HFFc6 (cell line): ENCODE results near the gene VRK1. TPM values are rescaled to one million over a fixed set of nuclear protein-coding genes. Genes with fewer than 3 reads are reported as not detected.

Experiments used
- DNase-seq: peaks from one replicate; pipeline ENCODE4 v3.0.0-alpha.2; 2018
- H3K27ac Mint-ChIP-seq: 2 replicates; pipeline ENCODE4 v1.8.0; 2020; ENCODE audit warnings: mild to moderate bottlenecking, mixed read lengths
- H3K27me3 Mint-ChIP-seq: 2 replicates; pipeline ENCODE4 v1.8.0; 2021; ENCODE audit warnings: mild to moderate bottlenecking, moderate library complexity, mixed read lengths; ENCODE audit not compliant: insufficient read depth
- H3K36me3 Mint-ChIP-seq: 2 replicates; pipeline ENCODE4 v1.8.0; 2021; ENCODE audit warnings: low read depth, mixed read lengths
- H3K4me1 Mint-ChIP-seq: 2 replicates; pipeline ENCODE4 v1.8.0; 2020; ENCODE audit warnings: low read depth, mixed read lengths
- H3K4me3 Mint-ChIP-seq: 2 replicates; pipeline ENCODE4 v1.8.0; 2020; ENCODE audit warnings: mild to moderate bottlenecking, moderate library complexity, mixed read lengths
- H3K9me3 Mint-ChIP-seq: 2 replicates; pipeline ENCODE4 v1.8.0; 2020; ENCODE audit warnings: mild to moderate bottlenecking, mixed read lengths
- CTCF ChIP-seq: fragments of 200-600 bp; sonication (generic); IDR thresholded peaks from 2 replicates; pipeline ENCODE4 v1.5.0; 2021; ENCODE audit warnings: antibody characterized with exemption, mild to moderate bottlenecking
- total RNA-seq, 6 experiments: library from RNA; stranded (reverse); fragmentation: NEBNext Ultra II Directional; extraction: Animal tissue kit (Norgen Biotek cat#: 25700); gene quantifications; 2 replicates in 1 of 6; 3 replicates in 5 of 6; pipeline ENCODE4 v1.2.3, GENCODE V29; 2021

The VRK1 gene
- total RNA-seq, 6 experiments from 2014 or later: 10.1 to 19.1 (median 17.5) TPM

GRCh38 chr14:96922986-96923385, 125.8 kb downstream of the VRK1 start:
- Mint-ChIP-seq H3K4me3 (no peak overlapping the region), H3K4me1 (no peaks in the 10 kb centered on the region), H3K9me3 (peaks cover 17% of the 10 kb centered on the region; the same call in 1 of the 2 replicates), H3K27me3 (no peaks in the 10 kb centered on the region), H3K36me3 (no peaks in the 10 kb centered on the region), H3K27ac (no peak overlapping the region)
- DNase-seq: no peak
- no peak for TF ChIP-seq CTCF

- Mint-ChIP-seq H3K27ac (no peak overlapping the region), H3K4me3 (no peak overlapping the region), H3K4me1 (no peaks in the 10 kb centered on the region), H3K9me3 (peaks cover 22% of the 10 kb centered on the region), H3K27me3 (no peaks in the 10 kb centered on the region; the same call in 1 of the 2 replicates), H3K36me3 (no peaks in the 10 kb centered on the region)
- no peak for DNase-seq
- no peak for TF ChIP-seq CTCF
Measured at GRCh38 chr14:96925422-96925821, 128.2 kb downstream of the VRK1 start.

GRCh38 chr14:96926001-96926400, 128.8 kb downstream of the VRK1 start:
- TF ChIP-seq CTCF: no peak
- DNase-seq: no peak
- H3K4me1 Mint-ChIP-seq: no peaks in the 10 kb centered on the region
- H3K4me3 Mint-ChIP-seq: no peak overlapping the region
- no peaks in the 10 kb centered on the region for H3K36me3 Mint-ChIP-seq
- H3K27me3 Mint-ChIP-seq: no peaks in the 10 kb centered on the region; the same call in 1 of the 2 replicates
- H3K27ac Mint-ChIP-seq: no peak overlapping the region
- peaks cover 25% of the 10 kb centered on the region for H3K9me3 Mint-ChIP-seq

GRCh38 chr14:96928779-96929380, 131.7 kb downstream of the VRK1 start:
- no peak overlapping the region for H3K4me3 Mint-ChIP-seq
- no peak for DNase-seq
- TF ChIP-seq CTCF: no peak
- H3K27ac Mint-ChIP-seq: no peak overlapping the region
- H3K9me3 Mint-ChIP-seq: peaks cover 39% of the 10 kb centered on the region
- peaks cover 4% of the 10 kb centered on the region; the same call in 1 of the 2 replicates for H3K27me3 Mint-ChIP-seq
- no peaks in the 10 kb centered on the region for H3K4me1 Mint-ChIP-seq
- peaks cover 4% of the 10 kb centered on the region; the same call in 1 of the 2 replicates for H3K36me3 Mint-ChIP-seq

GRCh38 chr14:96929950-96930349, 132.8 kb downstream of the VRK1 start:
- Mint-ChIP-seq H3K9me3 (peaks cover 45% of the 10 kb centered on the region), H3K4me1 (no peaks in the 10 kb centered on the region)
- DNase-seq: no peak

More at GRCh38 chr14:96929950-96930349, 132.8 kb downstream of the VRK1 start:
- Mint-ChIP-seq H3K4me3 (no peak overlapping the region), H3K36me3 (peaks cover 4% of the 10 kb centered on the region; the same call in 1 of the 2 replicates), H3K27ac (no peak overlapping the region), H3K27me3 (peaks cover 5% of the 10 kb centered on the region; the same call in 1 of the 2 replicates)
- no peak for TF ChIP-seq CTCF
